SK-N-SH treated with all-trans-retinoic acid at 6 μM for 48 hours (cell line): Measurements from ENCODE around the gene LPP.
A peak's percentile ranks its signal among the peaks of the same experiment; 100 is the strongest.

Experiments
- ATAC-seq: fragments of 200-7000 bp; cut with Tn5 transposase; 3 replicates; pipeline ENCODE4 v1.9.1; 2020; ENCODE audit warnings: mild to moderate bottlenecking, moderate library complexity
- BACH2 ChIP-seq: fragments of 250-450 bp; sonication (Bioruptor Pico); IDR thresholded peaks from 2 replicates; pipeline ENCODE4 v1.9.0; 2021; ENCODE audit warnings: mild to moderate bottlenecking, borderline replicate concordance
- CSDC2 ChIP-seq: fragments of 250-450 bp; sonication (Bioruptor Pico); IDR thresholded peaks from 2 replicates; pipeline ENCODE4 v1.5.0; 2020; ENCODE audit warnings: mild to moderate bottlenecking, moderate library complexity
- ESRRG ChIP-seq: fragments of 250-450 bp; sonication (Bioruptor Pico); IDR thresholded peaks from 2 replicates; pipeline ENCODE4 v1.6.1; 2021; ENCODE audit warnings: mild to moderate bottlenecking
- GLIS3 ChIP-seq: fragments of 250-450 bp; sonication (Bioruptor Pico); IDR thresholded peaks from 2 replicates; pipeline ENCODE4 v1.5.0; 2020; ENCODE audit warnings: mild to moderate bottlenecking, moderate library complexity
- ISL1 ChIP-seq: fragments of 250-450 bp; sonication (Bioruptor Pico); IDR thresholded peaks from 2 replicates; pipeline ENCODE4 v2.1.2; 2022; ENCODE audit warnings: mild to moderate bottlenecking, moderate library complexity
- OSR1 ChIP-seq: fragments of 250-450 bp; sonication (Bioruptor Pico); IDR thresholded peaks from 2 replicates; pipeline ENCODE4 v1.8.0; 2022; ENCODE audit warnings: moderate library complexity, mild to moderate bottlenecking, inconsistent platforms
- RARB ChIP-seq: fragments of 250-450 bp; sonication (Bioruptor Pico); IDR thresholded peaks from 2 replicates; pipeline ENCODE4 v1.8.0; 2021; ENCODE audit warnings: mild to moderate bottlenecking, moderate library complexity
- SNAI2 ChIP-seq: fragments of 250-450 bp; sonication (Bioruptor Pico); IDR thresholded peaks from 2 replicates; pipeline ENCODE4 v1.5.0; 2020; ENCODE audit warnings: mild to moderate bottlenecking, moderate library complexity
- TCF4 ChIP-seq: fragments of 250-450 bp; sonication (Bioruptor Pico); IDR thresholded peaks from 2 replicates; pipeline ENCODE4 v1.8.0; 2021; ENCODE audit warnings: mild to moderate bottlenecking, moderate library complexity, borderline replicate concordance
- TOX ChIP-seq: fragments of 250-450 bp; sonication (Bioruptor Pico); IDR thresholded peaks from 2 replicates; pipeline ENCODE4 v1.8.0; 2021; ENCODE audit warnings: mild to moderate bottlenecking, moderate library complexity, borderline replicate concordance
- ZC3H10 ChIP-seq: fragments of 250-450 bp; sonication (Bioruptor Pico); IDR thresholded peaks from 2 replicates; pipeline ENCODE4 v1.5.1; 2021; ENCODE audit warnings: mild to moderate bottlenecking, moderate library complexity
- ZFP3 ChIP-seq: fragments of 250-450 bp; sonication (Bioruptor Pico); IDR thresholded peaks from 2 replicates; pipeline ENCODE4 v1.5.0; 2020; ENCODE audit warnings: mild to moderate bottlenecking, moderate library complexity
- ZFP30 ChIP-seq: fragments of 450-650 bp; formaldehyde crosslinking; IDR thresholded peaks from 2 replicates; pipeline ENCODE4 v1.5.0; 2022; ENCODE audit warnings: mild to moderate bottlenecking, moderate library complexity
- ZNF565 ChIP-seq: fragments of 450-650 bp; formaldehyde crosslinking; conservative IDR thresholded peaks from 2 replicates; pipeline ENCODE4 v1.5.0; 2020; ENCODE audit warnings: low read depth, mild to moderate bottlenecking, moderate library complexity
- ZNF8 ChIP-seq: fragments of 450-650 bp; formaldehyde crosslinking; IDR thresholded peaks from 2 replicates; pipeline ENCODE4 v1.5.0; 2020; ENCODE audit warnings: mild to moderate bottlenecking, moderate library complexity
- TF ChIP-seq, protein P1 (sequence below): fragments of 250-450 bp; sonication (Bioruptor Pico); IDR thresholded peaks from 2 replicates; pipeline ENCODE4 v1.5.1; 2020; ENCODE audit warnings: low read depth, mild to moderate bottlenecking, moderate library complexity
- TF ChIP-seq, protein P2 (sequence below): fragments of 250-450 bp; sonication (Bioruptor Pico); IDR thresholded peaks from 2 replicates; pipeline ENCODE4 v1.8.0; 2021; ENCODE audit warnings: low read depth, mild to moderate bottlenecking, moderate library complexity, borderline replicate concordance
- TF ChIP-seq, protein P3 (sequence below): fragments of 250-450 bp; sonication (Bioruptor Pico); IDR thresholded peaks from 2 replicates; pipeline ENCODE4 v1.5.0; 2020; ENCODE audit warnings: mild to moderate bottlenecking, moderate library complexity
- TF ChIP-seq, protein P4 (sequence below): fragments of 250-450 bp; sonication (Bioruptor Pico); IDR thresholded peaks from 2 replicates; pipeline ENCODE4 v1.5.1; 2021; ENCODE audit warnings: mild to moderate bottlenecking, moderate library complexity
- TF ChIP-seq, protein P5 (sequence below): fragments of 250-450 bp; sonication (Bioruptor Pico); IDR thresholded peaks from 2 replicates; pipeline ENCODE4 v1.8.0; 2020; ENCODE audit warnings: mild to moderate bottlenecking, moderate library complexity, borderline replicate concordance

The LPP gene

DNA sequence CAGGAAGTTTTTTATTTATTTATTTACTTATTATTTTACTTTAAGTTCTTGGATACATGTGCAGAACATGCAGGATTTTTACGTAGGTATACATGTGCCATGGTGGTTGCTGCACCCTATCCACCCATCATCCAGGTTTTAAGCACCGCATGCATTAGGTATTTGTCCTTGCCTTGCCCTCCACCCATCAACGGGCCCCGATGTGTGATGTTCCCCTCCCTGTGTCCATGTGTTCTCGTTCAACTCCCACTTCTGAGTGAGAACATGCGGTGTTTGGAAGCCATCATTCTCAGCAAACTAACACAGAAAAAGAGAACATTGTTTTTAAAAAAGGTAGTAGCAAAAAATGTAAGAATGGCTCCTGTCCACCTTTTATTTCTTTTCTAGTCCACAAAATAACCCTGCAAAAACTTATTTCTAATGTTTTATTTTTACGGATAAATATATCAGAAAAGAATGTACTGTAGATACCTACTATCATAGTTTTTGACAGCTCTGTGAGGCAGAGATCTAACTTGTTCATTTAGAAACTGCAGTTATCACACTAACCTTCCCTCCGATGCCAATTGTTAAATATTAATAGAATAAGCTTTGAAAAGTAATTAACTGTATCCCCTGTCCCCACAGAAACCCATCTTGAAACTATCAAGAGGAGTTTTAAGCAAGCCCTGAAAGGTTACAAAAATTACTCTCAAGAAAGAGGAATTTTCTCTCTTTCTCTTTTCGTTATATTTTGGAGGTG is 189.2 kb downstream of the LPP start:
- TF ChIP-seq OSR1 (no peak), ZFP3 (CRISPR knock-in tag) (no peak)
- TF ChIP-seq, protein P1, sequence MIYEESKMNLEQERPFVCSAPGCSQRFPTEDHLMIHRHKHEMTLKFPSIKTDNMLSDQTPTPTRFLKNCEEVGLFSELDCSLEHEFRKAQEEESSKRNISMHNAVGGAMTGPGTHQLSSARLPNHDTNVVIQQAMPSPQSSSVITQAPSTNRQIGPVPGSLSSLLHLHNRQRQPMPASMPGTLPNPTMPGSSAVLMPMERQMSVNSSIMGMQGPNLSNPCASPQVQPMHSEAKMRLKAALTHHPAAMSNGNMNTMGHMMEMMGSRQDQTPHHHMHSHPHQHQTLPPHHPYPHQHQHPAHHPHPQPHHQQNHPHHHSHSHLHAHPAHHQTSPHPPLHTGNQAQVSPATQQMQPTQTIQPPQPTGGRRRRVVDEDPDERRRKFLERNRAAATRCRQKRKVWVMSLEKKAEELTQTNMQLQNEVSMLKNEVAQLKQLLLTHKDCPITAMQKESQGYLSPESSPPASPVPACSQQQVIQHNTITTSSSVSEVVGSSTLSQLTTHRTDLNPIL (CRISPR knock-in tag): no peak
- no peak for ATAC-seq

DNA sequence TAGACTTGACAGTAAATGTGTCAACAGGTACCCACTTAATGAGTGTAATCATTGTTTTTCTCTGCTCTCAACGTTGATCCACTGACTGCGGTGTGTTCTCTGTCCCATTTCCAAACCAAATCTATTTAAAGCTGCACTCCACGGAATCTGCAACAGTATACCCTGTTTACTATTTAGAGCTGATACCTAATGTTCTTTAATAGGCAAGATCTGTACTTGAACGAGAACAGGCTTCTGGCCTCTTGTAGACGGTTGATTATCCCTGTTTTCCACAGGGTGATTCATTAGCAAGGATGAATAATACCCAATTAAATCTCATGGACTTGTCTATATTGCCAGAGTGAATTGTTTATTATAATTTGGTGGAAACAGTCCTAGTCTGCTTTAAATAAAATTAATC is 189.9 kb downstream of the LPP start:
- TF ChIP-seq OSR1: no peak
- no peak for TF ChIP-seq ZNF565
- TF ChIP-seq CSDC2 (CRISPR knock-in tag): no peak
- TF ChIP-seq ZFP3 (CRISPR knock-in tag): no peak
- TF ChIP-seq, protein P2, sequence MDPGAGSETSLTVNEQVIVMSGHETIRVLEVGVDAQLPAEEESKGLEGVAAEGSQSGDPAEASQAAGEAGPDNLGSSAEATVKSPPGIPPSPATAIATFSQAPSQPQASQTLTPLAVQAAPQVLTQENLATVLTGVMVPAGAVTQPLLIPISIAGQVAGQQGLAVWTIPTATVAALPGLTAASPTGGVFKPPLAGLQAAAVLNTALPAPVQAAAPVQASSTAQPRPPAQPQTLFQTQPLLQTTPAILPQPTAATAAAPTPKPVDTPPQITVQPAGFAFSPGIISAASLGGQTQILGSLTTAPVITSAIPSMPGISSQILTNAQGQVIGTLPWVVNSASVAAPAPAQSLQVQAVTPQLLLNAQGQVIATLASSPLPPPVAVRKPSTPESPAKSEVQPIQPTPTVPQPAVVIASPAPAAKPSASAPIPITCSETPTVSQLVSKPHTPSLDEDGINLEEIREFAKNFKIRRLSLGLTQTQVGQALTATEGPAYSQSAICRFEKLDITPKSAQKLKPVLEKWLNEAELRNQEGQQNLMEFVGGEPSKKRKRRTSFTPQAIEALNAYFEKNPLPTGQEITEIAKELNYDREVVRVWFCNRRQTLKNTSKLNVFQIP: no peak
- no peak for TF ChIP-seq RARB (CRISPR knock-in tag)
- TF ChIP-seq, all 23 proteins: peak for 0
- no peak for ATAC-seq

DNA sequence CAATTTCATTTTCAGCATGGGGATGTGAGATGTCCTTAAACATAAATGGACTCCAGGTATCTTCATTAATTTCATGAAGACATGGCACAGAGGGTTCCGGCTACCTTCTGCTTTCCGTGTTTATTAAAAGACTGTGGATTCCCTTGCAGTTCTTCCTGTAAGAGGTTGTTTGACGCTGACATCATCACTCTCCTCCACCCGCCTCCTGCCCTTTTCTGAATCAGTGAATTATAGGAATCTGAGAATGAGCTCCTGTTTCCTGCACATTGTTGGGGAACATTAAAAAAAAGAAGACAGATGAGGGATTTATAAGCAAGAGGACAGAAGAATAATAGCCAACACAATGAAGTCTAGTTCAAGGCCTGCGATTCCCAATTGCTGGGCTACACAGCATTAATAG is 191.3 kb downstream of the LPP start:
- TF ChIP-seq, protein P3, sequence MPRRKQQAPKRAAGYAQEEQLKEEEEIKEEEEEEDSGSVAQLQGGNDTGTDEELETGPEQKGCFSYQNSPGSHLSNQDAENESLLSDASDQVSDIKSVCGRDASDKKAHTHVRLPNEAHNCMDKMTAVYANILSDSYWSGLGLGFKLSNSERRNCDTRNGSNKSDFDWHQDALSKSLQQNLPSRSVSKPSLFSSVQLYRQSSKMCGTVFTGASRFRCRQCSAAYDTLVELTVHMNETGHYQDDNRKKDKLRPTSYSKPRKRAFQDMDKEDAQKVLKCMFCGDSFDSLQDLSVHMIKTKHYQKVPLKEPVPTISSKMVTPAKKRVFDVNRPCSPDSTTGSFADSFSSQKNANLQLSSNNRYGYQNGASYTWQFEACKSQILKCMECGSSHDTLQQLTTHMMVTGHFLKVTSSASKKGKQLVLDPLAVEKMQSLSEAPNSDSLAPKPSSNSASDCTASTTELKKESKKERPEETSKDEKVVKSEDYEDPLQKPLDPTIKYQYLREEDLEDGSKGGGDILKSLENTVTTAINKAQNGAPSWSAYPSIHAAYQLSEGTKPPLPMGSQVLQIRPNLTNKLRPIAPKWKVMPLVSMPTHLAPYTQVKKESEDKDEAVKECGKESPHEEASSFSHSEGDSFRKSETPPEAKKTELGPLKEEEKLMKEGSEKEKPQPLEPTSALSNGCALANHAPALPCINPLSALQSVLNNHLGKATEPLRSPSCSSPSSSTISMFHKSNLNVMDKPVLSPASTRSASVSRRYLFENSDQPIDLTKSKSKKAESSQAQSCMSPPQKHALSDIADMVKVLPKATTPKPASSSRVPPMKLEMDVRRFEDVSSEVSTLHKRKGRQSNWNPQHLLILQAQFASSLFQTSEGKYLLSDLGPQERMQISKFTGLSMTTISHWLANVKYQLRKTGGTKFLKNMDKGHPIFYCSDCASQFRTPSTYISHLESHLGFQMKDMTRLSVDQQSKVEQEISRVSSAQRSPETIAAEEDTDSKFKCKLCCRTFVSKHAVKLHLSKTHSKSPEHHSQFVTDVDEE (CRISPR knock-in tag): no peak
- TF ChIP-seq ISL1 (CRISPR knock-in tag): no peak
- TF ChIP-seq ZNF8: no peak
- TF ChIP-seq ZFP30 (CRISPR knock-in tag): no peak
- TF ChIP-seq ESRRG (CRISPR knock-in tag): no peak
- TF ChIP-seq, protein P4, sequence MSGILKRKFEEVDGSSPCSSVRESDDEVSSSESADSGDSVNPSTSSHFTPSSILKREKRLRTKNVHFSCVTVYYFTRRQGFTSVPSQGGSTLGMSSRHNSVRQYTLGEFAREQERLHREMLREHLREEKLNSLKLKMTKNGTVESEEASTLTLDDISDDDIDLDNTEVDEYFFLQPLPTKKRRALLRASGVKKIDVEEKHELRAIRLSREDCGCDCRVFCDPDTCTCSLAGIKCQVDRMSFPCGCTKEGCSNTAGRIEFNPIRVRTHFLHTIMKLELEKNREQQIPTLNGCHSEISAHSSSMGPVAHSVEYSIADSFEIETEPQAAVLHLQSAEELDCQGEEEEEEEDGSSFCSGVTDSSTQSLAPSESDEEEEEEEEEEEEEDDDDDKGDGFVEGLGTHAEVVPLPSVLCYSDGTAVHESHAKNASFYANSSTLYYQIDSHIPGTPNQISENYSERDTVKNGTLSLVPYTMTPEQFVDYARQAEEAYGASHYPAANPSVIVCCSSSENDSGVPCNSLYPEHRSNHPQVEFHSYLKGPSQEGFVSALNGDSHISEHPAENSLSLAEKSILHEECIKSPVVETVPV (CRISPR knock-in tag): no peak
- TF ChIP-seq RARB (CRISPR knock-in tag): no peak
- TF ChIP-seq, protein P5, sequence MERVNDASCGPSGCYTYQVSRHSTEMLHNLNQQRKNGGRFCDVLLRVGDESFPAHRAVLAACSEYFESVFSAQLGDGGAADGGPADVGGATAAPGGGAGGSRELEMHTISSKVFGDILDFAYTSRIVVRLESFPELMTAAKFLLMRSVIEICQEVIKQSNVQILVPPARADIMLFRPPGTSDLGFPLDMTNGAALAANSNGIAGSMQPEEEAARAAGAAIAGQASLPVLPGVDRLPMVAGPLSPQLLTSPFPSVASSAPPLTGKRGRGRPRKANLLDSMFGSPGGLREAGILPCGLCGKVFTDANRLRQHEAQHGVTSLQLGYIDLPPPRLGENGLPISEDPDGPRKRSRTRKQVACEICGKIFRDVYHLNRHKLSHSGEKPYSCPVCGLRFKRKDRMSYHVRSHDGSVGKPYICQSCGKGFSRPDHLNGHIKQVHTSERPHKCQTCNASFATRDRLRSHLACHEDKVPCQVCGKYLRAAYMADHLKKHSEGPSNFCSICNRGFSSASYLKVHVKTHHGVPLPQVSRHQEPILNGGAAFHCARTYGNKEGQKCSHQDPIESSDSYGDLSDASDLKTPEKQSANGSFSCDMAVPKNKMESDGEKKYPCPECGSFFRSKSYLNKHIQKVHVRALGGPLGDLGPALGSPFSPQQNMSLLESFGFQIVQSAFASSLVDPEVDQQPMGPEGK (CRISPR knock-in tag): no peak
- no peak for TF ChIP-seq SNAI2 (CRISPR knock-in tag)
- no peak for TF ChIP-seq BACH2 (CRISPR knock-in tag)
- TF ChIP-seq OSR1: no peak
- TF ChIP-seq ZC3H10 (CRISPR knock-in tag): no peak
- no peak for TF ChIP-seq ZFP3 (CRISPR knock-in tag)
- no peak for TF ChIP-seq TCF4 (CRISPR knock-in tag)
- no peak for TF ChIP-seq CSDC2 (CRISPR knock-in tag)
- no peak for TF ChIP-seq GLIS3 (CRISPR knock-in tag)
- no peak for TF ChIP-seq TOX (CRISPR knock-in tag)
- TF ChIP-seq, protein P2: no peak
- ATAC-seq: peak; percentile 60
